GM04503 (cell line): ENCODE measurements around the gene NIPSNAP3A.
"Not testable (repeated sequence)": the region's sequence is repeated elsewhere in the genome, so short reads cannot be mapped to it uniquely, and the experiment has no call there.

Experiments
- DNase-seq: peaks from one replicate; pipeline ENCODE4 v3.0.0-alpha.2; 2012; ENCODE audit warnings: low read depth

The NIPSNAP3A gene

DNA sequence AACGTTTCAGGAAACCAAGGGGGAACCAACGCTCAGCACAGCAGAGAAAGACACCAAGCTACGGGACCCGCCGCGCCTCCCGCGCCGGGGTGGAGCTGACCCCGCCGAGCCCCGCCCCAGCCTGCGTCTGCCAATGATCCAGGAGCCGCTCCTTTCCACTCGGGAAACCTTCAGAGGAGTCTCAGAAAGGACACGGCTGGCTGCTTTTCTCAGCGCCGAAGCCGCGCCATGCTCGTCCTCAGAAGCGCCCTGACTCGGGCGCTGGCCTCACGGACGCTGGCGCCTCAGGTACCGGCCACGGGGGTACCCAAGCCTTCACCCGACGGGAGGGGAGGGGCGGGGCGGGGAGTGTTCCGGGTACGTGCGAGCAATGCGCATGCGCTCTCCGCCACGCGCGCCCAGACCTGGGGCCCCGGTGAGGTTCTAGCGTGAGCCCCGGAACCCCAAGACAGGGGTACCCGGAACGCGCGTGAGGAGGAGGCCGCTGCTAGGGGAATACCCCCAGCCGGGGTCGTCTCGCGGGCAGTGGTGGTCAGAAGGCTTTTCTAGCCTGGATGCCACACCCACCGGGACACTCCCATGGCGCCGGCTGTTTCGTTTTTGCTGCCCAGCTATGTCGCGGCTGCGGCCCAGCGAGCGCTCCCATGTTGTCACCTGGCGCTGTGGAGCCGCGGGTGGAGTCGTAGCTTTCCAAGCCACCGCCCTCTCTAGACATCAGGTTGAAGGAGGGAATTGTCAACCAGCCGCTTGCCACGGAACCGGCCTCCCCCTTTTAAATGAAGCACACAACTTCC, at the start of gene NIPSNAP3A:
Gene NIPSNAP3A, plus strand, starts transcription at position 119 of the 794 bp plus-strand sequence. Its CDS starts 110 bp downstream, at position 229.
- DNase-seq: peak; percentile 32

DNA sequence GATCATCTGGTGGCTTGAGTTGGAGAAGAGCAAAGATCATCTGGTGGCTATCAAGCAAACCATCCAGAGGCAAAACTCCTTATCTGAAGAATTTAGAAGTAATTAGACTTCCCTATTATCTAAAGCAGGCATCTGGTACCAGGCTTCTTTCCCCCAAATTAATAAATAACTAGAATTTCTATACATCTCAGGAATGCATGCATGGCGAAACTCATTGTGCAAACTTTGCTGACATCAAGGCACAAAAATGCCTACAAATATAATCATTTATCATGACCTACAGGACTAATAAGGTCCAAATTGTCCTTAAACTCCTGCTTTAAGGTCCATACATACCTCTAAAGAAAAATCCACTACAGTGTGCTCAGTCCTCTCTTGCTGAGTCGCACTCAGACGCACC, 47.2 kb upstream of the NIPSNAP3A start:
- DNase-seq: no peak

DNA sequence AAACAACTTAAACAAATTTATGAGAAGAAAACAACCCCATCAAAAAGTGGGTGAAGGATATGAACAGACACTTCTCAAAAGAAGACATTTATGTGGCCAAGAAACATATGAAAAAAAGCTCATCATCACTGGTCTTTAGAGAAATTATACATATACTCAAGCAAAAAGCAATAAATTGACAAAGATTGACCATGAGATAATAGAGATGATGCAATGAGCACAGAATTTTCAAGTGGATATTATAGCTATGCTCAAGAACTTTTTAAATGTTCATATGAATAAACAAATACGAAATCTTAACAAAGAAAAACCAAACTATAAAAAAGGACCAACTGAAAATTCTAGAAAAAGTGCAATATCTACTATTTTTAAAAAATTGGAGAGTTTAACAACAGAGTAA, 38.7 kb upstream of the NIPSNAP3A start:
- DNase-seq: not testable (repeated sequence)

DNA sequence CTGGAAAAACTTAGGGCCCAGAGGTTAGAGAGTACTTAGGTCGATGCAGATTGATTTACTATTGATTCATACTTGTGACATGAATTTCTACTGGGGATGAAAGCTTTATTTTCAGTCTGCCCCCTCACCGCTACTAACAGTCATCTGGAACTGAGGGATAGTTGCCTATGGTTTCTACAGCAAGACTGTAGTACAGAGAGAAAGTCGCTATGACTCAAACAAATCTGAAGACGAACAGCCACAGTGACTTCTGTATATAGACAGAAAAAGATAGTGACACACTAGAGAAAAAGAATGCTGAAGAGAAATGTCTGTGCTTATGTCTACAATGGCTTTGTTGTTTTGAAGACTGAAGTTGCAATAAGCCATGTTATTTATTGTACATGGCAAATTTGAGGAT, 35.9 kb upstream of the NIPSNAP3A start:
- no peak for DNase-seq

DNA sequence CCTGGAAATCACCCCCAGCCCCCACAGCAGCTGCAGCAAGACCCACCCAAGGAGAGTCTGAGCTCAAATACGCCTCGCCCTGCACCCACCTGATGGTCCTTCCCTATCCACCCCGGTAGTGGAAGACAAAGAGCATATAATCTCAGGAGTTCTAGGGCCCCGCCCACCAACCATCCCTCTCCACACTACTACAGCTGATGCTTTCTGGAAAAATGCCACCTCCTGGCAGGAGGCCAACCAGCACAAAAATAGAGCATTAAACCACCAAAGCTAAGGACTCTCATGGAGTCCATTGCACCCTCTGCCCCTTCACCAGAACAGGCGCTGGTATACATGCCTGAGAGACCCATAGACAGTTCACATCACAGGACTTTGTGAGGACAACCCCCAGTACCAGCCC, 22.5 kb upstream of the NIPSNAP3A start:
- no peak for DNase-seq

DNA sequence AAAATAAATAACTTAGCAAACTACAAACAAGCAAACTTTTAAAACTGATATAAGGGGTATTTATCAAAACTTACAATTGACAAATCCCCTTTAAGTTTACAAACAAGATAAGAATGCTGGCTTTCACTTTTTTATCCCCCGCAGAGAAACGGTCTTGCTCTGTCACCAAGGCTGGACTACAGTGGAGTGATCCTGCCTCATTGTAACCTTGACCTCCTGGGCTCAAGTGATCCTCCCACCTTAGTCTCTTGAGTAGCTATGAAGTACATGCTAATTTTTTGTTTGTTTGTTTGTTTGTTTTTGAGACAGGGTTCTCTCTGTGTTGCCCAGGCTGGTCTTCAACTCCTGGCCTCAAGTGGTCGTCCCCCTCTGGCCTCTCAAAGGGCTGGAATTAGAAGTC, 9.0 kb upstream of the NIPSNAP3A start:
- DNase-seq: no peak

DNA sequence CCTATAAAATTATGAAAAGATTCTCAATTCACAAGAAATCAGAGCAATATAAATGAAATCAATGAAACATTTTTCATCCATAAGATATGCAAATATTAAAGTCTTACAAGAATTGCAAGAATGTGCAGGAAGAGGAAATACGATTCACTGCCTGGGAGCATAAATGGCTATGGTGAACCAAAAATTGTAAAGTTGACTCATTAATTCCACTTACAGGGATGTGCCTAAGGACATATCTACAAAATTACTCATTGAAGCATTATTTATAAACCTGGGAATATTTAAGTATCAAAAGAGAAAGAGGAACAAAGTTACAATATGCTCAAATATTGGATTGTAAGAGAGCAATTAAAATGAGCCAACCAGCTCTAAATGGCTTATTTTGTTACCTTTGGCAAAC, 6.9 kb upstream of the NIPSNAP3A start:
- DNase-seq: no peak

DNA sequence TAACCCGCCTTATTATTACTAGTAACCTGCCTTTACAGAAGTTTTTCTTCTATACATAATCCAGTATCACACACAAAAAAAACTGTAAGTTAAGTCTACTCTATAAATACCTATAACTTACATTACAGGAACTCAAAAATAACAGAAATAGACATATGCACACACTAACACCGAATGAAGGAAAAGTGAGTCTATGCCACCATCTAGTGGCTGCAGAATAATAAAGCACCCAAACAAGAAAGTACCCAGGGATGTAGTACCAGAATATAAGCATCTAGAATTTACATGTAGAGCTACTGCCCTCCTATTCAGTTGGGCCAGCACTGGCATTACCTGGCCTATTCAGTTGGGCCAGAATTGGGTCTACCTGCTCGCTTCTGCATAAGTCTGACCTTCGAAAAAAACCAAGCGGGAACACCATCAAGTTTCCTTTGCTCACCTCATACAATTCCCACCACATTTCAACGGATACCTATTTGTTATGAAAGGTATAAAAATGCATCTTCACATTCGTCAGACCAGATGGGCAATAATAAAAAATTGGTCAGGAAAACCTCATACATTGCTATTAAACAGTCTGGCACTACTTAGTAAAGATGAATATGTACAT, 4.0 kb upstream of the NIPSNAP3A start:
- no peak for DNase-seq

DNA sequence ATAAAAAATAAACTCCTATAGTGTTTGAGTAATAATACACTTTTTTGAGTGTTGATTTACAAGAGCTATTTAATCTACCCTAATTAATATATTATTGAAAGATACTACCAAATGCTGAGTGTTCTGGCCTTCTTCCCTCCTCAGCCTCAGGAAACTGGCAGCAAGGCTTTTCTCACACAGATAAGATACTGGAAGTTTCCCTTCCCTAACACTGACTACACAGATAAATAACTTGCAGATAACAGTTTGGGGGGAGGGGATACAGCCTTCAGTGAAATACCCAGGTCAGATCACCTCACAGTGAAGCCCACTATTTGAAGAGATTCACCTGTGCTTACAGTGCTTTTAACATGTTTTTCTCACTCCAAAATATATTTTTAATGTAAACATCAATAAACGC, 1.6 kb upstream of the NIPSNAP3A start:
- no peak for DNase-seq

DNA sequence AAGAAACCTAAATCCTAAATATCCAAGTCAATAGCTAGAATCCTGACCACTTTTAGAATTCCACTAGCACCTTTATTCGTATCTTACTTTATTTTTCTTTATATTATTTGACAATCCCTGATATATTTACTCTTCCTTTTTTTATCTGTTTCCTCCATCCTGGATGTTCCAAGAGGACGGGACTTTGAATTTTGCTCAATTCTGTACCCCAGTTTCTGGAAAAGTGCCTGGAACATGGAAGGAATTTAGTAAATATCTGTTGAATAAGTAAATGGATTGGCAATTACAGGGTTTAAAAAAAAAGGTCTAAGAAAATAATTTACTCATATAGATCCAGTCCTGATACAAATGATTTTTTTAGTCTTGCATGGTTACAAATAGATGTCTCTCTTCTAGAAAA, 1.2 kb upstream of the NIPSNAP3A start:
- DNase-seq: no peak

DNA sequence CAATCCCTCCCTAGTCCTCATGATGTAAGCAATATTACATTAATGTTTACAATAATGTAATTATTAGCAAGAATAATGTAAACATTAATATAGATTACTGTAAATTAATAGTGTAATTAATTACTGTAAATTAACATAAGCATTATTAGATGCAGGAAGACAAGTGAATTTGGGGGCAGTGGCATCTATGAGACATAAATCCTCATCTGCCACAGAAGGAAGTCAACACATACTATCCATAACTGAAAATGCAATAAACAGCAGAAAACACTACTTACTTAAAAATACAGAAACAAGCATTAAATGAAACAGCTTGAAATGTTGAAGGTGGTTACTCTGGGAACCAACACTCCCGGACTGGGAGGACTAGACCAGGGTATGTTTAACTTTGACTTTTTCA, 685 bp upstream of the NIPSNAP3A start:
- DNase-seq: no peak

DNA sequence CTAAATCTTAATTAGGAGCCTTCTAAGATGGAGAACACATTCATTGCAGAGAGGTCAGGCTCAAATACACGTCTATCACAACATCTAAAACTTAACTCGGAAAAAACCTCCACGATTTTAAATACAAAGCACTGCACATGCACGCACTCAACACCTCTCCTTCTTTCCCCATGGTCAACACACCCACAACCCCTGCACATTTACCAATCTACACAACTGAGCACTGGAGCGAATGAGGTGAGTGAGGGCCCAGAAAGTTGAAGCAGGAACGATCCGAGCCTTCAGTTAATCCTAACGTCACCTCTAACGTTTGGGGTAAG, 278 bp upstream of the NIPSNAP3A start:
- DNase-seq: no peak

DNA sequence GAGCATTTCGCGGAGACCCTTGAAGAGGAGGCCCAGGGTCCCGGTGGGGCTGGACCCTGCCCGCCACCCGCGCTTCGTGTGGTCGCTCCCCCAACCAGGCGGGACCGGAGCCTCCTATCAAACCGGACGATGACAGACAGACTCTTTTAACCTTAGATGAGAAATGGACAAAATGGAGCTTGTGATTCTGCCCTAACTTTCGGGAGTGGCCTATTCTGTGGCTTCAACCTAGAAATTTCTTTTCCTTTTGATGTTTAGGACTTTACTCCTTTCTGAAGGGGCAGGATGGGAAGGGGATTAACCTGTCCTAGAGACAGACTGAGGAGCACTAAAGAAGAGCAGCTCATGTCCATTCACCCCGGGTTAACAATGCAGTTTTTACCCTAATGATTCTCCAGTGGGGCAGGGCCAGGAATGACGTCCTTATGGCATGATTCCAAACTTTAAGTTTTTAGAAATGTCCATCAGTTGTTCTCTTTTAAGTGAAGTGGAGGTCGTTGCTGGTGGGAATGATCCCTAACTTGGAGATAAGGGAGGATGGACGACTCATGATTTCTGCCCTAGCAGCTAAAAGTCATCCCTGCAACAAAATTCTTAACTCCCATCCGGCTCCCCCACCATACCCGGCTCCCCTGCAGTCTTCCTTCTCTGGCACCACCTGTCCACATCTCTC, 1.0 kb downstream of the NIPSNAP3A start:
- no peak for DNase-seq

DNA sequence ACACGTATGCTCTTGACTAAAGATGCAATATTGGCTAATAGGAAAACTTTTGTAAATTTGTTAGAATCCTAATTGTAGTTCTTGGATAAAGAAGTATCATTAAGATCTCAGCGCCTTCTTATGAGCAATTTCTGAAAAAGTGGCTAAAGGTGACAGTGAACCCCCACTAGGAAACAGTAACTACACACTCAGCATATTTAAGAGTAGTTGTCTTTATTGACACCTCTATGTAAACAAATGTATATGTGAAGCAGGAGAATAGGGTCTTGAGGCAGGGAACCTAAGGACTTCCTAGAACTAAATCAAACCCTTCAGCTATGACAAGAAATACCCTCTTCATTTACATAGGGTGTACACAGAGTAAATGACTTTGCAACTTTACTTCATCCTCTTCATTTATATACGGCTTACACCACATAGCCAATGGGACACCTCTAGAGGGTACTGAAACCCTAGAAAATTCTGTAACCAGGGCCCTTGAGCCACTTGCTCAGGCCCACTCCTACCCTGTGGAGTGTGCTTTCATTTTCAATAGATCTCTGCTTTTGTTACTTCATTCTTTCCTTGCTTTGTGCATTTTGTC, 2.8 kb downstream of the NIPSNAP3A start:
- no peak for DNase-seq

DNA sequence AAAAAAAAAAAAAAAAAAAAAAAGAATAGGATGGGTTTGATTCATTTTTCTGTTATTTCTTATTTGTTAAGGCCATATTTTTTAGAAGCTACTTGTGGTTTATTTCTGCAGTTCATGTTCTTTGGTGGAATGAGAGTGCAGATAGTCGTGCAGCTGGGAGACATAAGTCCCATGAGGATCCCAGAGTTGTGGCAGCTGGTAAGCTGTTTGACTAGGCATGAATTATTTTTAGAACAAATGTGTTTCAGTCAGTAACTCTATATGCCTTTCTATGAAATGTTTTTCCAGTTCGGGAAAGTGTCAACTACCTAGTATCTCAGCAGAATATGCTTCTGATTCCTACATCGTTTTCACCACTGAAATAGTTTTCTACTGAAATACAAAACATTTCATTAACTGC, 11.5 kb downstream of the NIPSNAP3A start:
- DNase-seq: no peak

DNA sequence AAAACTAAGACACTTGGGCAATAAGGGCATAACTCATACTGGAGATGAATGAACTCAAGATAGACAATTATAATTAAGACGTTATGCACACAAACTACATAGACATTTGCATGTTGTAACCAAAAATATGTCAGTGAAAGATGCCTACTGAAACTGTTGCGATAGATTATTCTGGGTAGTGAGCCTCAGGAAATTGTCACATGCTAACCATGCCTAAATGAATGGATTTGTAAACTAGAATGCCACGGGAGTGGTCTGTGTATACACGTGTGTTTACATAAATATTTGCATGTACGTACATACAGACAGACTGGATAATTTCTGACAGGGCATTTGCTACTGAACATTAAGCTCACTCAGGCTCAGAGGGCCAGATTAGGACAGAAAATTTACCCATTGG, 17.7 kb downstream of the NIPSNAP3A start:
- DNase-seq: no peak

DNA sequence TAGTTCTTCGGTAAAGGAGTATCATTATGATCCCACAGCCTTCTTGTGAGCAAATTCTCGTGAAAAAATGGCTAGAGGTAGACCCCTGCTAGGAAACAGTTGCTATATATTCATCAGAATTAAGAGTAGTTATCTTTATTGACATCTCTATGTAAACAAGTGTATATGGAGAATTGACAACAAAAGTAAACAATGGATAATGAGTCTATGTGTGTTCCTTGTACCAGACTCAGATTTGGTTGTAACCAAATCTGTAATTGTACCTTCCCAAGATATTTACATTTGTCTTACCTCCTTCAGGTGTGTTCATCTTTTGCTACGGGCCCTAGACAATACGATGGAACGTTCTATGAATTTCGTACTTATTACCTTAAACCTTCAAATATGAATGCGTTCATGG, 18.5 kb downstream of the NIPSNAP3A start:
- no peak for DNase-seq

DNA sequence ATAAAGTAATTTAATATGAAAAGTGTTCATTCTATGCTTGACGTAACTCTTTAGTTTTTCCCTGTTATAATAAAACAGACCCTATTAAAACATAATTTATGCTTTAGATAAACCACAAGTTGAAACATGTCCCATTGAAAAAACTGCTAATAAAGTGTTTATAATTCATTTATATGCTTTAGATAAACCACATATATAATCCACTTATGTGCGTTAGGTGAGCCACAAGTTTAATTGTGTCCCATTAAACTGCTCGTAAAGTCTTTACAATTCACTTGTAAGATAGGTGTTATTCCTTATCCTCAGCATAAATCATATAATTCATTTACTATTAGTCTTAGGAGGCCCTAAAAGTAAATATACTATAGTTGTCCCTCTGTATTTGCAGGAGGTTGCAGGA, 20.0 kb downstream of the NIPSNAP3A start:
- DNase-seq: no peak

DNA sequence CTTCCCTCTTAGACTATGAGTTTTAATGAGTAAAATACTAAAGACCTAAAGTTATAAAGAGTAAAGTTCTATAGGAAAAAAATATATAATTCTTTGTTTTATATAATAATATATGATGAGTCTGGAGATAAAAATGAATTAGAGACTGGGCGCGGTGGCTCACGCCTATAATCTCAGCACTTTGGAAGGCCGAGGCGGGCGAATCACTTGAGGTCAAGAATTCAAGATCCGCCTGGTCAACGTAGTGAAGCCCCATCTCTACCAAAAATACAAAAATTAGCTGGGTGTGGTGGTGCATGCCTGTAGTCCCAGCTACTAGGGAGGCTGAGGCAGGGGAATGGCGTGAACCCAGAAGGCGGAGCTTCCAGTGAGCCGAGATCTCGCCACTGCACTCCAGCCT, 21.5 kb downstream of the NIPSNAP3A start:
- DNase-seq: not testable (repeated sequence)

DNA sequence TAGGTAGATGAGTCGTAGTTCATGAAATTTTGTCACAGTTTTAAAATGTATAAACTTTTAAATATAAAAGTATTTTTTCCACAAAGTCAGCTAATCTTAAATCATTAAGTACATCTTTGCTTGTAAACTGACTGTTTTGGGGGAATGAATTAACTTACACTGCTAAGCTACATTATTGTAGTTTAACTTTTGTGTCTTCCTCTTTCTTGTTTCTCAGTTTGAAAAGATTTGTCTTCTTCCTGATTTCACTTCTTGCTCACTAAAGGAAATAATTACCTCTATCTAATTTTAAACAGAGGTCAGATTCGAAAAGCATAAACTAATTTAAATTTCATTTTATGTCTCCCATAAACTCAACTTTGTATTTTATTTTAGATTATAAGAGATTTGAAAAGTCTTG, 22.2 kb downstream of the NIPSNAP3A start:
- no peak for DNase-seq

DNA sequence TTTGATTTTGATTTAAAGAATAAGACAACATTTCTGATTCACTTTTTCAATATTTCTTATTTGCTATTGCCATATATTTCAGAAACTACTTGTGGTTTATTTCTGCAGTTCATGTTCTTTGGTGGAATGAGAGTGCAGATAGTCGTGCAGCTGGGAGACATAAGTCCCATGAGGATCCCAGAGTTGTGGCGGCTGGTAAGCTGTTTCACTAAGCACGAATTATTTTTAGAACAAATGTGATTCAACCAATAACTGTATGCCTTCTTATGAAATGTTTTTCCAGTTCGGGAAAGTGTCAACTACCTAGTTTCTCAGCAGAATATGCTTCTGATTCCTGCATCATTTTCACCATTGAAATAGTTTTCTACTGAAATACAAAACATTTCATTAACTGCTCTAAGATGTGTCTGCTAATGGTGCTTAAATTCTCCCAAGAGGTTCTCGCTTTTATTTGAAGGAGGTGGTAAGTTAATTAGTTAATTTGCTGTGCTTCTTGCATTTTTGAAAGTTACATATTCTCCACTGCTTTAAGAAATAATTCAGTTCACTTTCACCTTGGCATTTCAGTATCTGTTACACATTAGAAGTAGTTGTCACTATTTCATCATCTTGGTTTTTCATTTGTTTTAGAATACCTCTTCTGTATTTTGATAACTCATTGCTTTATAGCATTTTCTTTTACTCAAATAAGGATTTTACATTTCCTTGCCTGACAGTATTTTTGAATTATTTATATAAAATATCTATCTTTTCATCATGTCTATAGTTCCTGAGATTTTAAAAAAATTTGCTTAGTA, 25.4 kb downstream of the NIPSNAP3A start:
- DNase-seq: no peak

DNA sequence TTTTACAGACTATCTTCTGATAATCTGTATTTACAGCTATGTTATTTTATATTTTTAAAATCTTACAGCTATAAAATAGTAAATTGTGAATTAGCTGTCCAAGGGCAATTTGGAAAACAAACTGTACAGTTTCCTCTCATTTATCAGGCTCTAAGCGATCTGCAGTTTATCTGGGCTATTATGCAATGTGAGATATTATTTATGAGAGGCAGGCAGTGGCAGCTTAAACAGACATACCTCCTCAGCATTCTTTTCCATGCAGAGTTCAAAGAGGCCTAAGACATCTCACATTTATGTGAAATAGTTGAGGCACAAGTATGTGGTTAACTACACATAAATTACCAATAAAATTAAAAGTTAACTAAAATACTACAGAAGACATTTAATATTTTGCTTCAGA, 26.6 kb downstream of the NIPSNAP3A start:
- DNase-seq: no peak
